Esophagus muscularis mucosa (tissue), 4 donors: ENCODE data around the gene NDUFA6.

Experiments
- CTCF ChIP-seq, 3 experiments: fragments of 200-600 bp in 2 of 3; fragments of 450-650 bp in 1 of 3; sonication (generic) in 2 of 3; IDR thresholded peaks; one replicate each; pipeline ENCODE4 v1.5.1; 2017 to 2019; ENCODE audit warnings: antibody characterized with exemption in 3 of 3, mild to moderate bottlenecking in 2 of 3, moderate library complexity in 1 of 3
- EP300 ChIP-seq: sonication (generic); formaldehyde crosslinking; IDR thresholded peaks from one replicate; pipeline ENCODE4 v1.6.1; 2017; ENCODE audit warnings: antibody characterized with exemption
- POLR2A ChIP-seq: fragments of 450-650 bp; IDR thresholded peaks from one replicate; pipeline ENCODE4 v1.6.1; 2017; ENCODE audit warnings: antibody characterized with exemption, moderate library complexity, mild to moderate bottlenecking, low read depth
- POLR2AphosphoS5 ChIP-seq, 2 donors: sonication (generic); formaldehyde crosslinking; IDR thresholded peaks; one replicate each; pipeline ENCODE4 v1.6.1; 2017; ENCODE audit warnings: antibody characterized with exemption in 2 of 2

- TF ChIP-seq CTCF (IDR thresholded peaks at IDR 0.05) (no peak), EP300 (no peak), POLR2AphosphoS5 (IDR thresholded peaks at IDR 0.05) (no peak), POLR2A (no peak)
Observed at GRCh38 chr22:42138972-42139371, 48.4 kb upstream of the NDUFA6 start.
